Fibroblast of lung (primary cell): ENCODE results near the gene WNT3. TPM values are rescaled to one million over a fixed set of nuclear protein-coding genes. Genes with fewer than 3 reads are reported as not detected.

Experiments used
- DNase-seq, 2 donors: peaks; one replicate each; pipeline versions ENCODE4 v3.0.0 to v3.0.0-alpha.2; 2010; ENCODE audit warnings: low read depth in 2 of 2
- H2AFZ ChIP-seq: 2 replicates; pipeline ENCODE4 v1.5.1; 2012; ENCODE audit warnings: low read length, control low read depth, inconsistent platforms
- H3K27ac ChIP-seq: 2 replicates; pipeline ENCODE4 v1.5.1; 2011; ENCODE audit warnings: low read length, control low read depth; ENCODE audit not compliant: insufficient read depth
- H3K27me3 ChIP-seq: 2 replicates; pipeline ENCODE4 v1.5.1; 2011; ENCODE audit warnings: mild to moderate bottlenecking, low read length; ENCODE audit not compliant: control insufficient read depth, insufficient read depth
- H3K36me3 ChIP-seq: 2 replicates; pipeline ENCODE4 v1.5.1; 2011; ENCODE audit warnings: low read length; ENCODE audit not compliant: control insufficient read depth, insufficient read depth
- H3K4me1 ChIP-seq: 2 replicates; pipeline ENCODE4 v1.5.1; 2011; ENCODE audit warnings: low read length; ENCODE audit not compliant: control insufficient read depth, insufficient read depth; ENCODE audit errors: extremely low read depth
- H3K4me2 ChIP-seq: 2 replicates; pipeline ENCODE4 v1.5.1; 2011; ENCODE audit warnings: low read length, control low read depth; ENCODE audit not compliant: insufficient read depth; ENCODE audit errors: extremely low read depth
- H3K4me3 ChIP-seq, 4 experiments: fragments of 200-600 bp in 1 of 4; sonication (generic) in 1 of 4; replicated peaks in 1 of 4; 2 replicates each; pipeline ENCODE4 v1.5.1; 2011 to 2016; ENCODE audit warnings: low read length in 4 of 4, low read depth in 3 of 4, mild to moderate bottlenecking in 3 of 4, control low read depth in 2 of 4, inconsistent platforms in 1 of 4, mixed read lengths in 1 of 4; ENCODE audit not compliant: insufficient read depth in 1 of 4; ENCODE audit errors: control extremely low read depth in 1 of 4
- H3K79me2 ChIP-seq: 2 replicates; pipeline ENCODE4 v1.5.1; 2012; ENCODE audit warnings: mild to moderate bottlenecking, low read length, inconsistent platforms; ENCODE audit not compliant: control insufficient read depth, insufficient read depth
- H3K9ac ChIP-seq: 2 replicates; pipeline ENCODE4 v1.5.1; 2011; ENCODE audit warnings: mild to moderate bottlenecking, low read length, control low read depth; ENCODE audit not compliant: insufficient read depth
- H3K9me3 ChIP-seq: 2 replicates; pipeline ENCODE4 v1.5.1; 2012; ENCODE audit warnings: low read depth, low read length; ENCODE audit not compliant: control insufficient read depth, insufficient read depth
- H4K20me1 ChIP-seq: 2 replicates; pipeline ENCODE4 v1.5.1; 2011; ENCODE audit warnings: low read length; ENCODE audit not compliant: control insufficient read depth, insufficient read depth; ENCODE audit errors: extremely low read depth
- EZH2 ChIP-seq: IDR thresholded peaks from 2 replicates; pipeline ENCODE4 v1.5.1; 2012; ENCODE audit warnings: low read length, control low read depth, mild to moderate bottlenecking; ENCODE audit errors: missing control alignments
- polyA minus RNA-seq: library from RNA; depleted of rRNA, polyadenylated mRNA; stranded (reverse); fragments of >200 nt; gene quantifications from 2 replicates; pipeline ENCODE4 v1.2.3, GENCODE V29; 2011; ENCODE audit warnings: low replicate concordance
- polyA plus RNA-seq, 2 donors: library from polyadenylated mRNA; depleted of rRNA in 1 of 2; stranded (reverse) in 1 of 2; unstranded in 1 of 2; fragments of >200 nt; gene quantifications; 2 replicates each; pipeline ENCODE4 v1.2.1, GENCODE V29; 2011 to 2012; ENCODE audit warnings: missing spikeins in 1 of 2
- total RNA-seq: library from RNA; depleted of rRNA; stranded (reverse); fragments of >200 nt; gene quantifications from 2 replicates; pipeline ENCODE4 v1.2.1, GENCODE V29; 2014
- TF ChIP-seq, protein P1 (sequence below), 2 donors: IDR thresholded peaks in 1 of 2; conservative IDR thresholded peaks in 1 of 2; 1 replicate in 1 of 2; 2 replicates in 1 of 2; pipeline ENCODE4 v1.5.1; 2011 to 2012; ENCODE audit warnings: low read length in 2 of 2, control low read depth in 1 of 2, inconsistent platforms in 1 of 2, low read depth in 1 of 2, mild to moderate bottlenecking in 1 of 2

Gene WNT3, protein sequence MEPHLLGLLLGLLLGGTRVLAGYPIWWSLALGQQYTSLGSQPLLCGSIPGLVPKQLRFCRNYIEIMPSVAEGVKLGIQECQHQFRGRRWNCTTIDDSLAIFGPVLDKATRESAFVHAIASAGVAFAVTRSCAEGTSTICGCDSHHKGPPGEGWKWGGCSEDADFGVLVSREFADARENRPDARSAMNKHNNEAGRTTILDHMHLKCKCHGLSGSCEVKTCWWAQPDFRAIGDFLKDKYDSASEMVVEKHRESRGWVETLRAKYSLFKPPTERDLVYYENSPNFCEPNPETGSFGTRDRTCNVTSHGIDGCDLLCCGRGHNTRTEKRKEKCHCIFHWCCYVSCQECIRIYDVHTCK
- 0.77 and 1.3 TPM in 2 replicates for total RNA-seq
- polyA plus RNA-seq = 0.94 and 1.5 TPM in 2 replicates
- 0.51 and 0.83 TPM in 2 replicates for polyA plus RNA-seq (2012)
- 0.59 TPM in 1 of 2 replicates, not detected in the other for polyA minus RNA-seq

DNA sequence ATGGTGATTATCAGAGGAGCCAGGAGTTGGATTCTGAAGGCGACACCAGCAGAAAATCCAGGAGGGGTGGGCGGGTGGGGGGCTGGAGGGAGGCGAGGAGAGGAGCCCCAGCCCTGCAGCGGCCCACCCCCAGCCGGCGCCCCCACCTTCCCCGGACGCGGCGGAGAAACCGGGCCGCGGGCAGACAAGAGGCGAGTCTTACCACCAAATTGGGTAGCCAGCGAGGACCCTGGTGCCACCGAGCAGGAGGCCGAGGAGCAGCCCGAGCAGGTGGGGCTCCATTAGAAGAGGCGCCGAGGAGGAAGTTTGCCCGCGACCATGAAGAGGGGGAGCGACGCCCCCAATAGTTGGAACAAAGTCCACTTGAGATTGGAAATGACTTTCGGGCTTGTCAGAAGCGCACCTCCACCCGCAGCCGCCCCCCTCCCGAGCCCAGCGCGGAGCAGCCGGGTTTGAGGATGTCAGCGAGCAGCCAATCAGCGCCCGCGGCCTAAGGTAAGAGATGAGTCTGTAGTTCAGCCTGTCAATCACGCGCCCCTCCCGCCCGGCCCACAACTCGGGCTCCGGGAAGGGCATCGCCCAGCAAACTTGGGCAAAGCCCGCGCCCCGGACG, at the start of gene WNT3:
WNT3 (minus strand) TSS at position 377 of the 613 bp plus-strand sequence; CDS start at position 282, 95 bp downstream.
- Histone ChIP-seq H3K79me2 (no peaks in the 10 kb centered on the region), H3K27ac (no peak within 1 kb of the TSS), H3K9ac (no peak within 1 kb of the TSS), H4K20me1 (no peaks in the 10 kb centered on the region), H3K36me3 (no peaks in the 10 kb centered on the region), H2AFZ (no peak within 1 kb of the TSS), H3K4me1 (no peaks in the 10 kb centered on the region), H3K9me3 (no peaks in the 10 kb centered on the region), H3K27me3 (peaks cover 75% of the 10 kb centered on the region), H3K4me2 (peak within 1 kb of the TSS; percentile 35), H3K4me3 (peak within 1 kb of the TSS in 2 of 4 experiments; percentile 7 to 8)
- TF ChIP-seq EZH2 = peak; percentile 84
- TF ChIP-seq, protein P1, sequence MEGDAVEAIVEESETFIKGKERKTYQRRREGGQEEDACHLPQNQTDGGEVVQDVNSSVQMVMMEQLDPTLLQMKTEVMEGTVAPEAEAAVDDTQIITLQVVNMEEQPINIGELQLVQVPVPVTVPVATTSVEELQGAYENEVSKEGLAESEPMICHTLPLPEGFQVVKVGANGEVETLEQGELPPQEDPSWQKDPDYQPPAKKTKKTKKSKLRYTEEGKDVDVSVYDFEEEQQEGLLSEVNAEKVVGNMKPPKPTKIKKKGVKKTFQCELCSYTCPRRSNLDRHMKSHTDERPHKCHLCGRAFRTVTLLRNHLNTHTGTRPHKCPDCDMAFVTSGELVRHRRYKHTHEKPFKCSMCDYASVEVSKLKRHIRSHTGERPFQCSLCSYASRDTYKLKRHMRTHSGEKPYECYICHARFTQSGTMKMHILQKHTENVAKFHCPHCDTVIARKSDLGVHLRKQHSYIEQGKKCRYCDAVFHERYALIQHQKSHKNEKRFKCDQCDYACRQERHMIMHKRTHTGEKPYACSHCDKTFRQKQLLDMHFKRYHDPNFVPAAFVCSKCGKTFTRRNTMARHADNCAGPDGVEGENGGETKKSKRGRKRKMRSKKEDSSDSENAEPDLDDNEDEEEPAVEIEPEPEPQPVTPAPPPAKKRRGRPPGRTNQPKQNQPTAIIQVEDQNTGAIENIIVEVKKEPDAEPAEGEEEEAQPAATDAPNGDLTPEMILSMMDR (conservative IDR thresholded peaks at IDR 0.05 in 1 of 2, IDR thresholded peaks at IDR 0.05 in 1 of 2; ENCODE audit: low read depth in 1 of 2, low read length in 2 of 2) = no peak
- DNase-seq = no peak

DNA sequence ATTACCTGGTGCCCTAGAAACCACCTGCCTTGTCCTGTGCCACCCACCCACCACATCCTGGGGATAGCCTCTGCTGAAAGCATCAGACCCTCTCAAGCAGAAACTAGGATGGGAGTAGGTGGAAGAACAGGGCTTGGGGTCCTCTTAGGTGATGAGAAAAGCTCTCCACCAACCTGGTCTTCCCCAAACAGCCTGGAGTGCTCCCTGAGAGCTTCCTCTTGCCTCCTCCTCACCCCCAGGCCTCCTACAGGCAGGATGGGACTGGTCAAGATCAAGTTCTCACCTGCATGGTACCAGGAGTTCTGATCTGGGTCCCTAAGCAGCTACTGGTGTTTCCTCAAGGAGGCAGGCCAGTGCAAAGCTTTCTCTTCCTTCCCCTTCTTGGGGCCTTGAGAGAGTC, 48.3 kb upstream of the WNT3 start:
- no peak for DNase-seq
- no peak overlapping the region for H3K27ac ChIP-seq
- no peak overlapping the region for H3K9ac ChIP-seq
- H2AFZ ChIP-seq = no peak overlapping the region
- H3K79me2 ChIP-seq = no peaks in the 10 kb centered on the region
- no peaks in the 10 kb centered on the region for H4K20me1 ChIP-seq
- no peak overlapping the region for H3K4me3 ChIP-seq
- no peaks in the 10 kb centered on the region for H3K36me3 ChIP-seq
- H3K4me2 ChIP-seq = no peak overlapping the region
- H3K9me3 ChIP-seq = no peaks in the 10 kb centered on the region
- H3K27me3 ChIP-seq = peaks cover 6% of the 10 kb centered on the region
- TF ChIP-seq EZH2 = no peak
- H3K4me1 ChIP-seq = no peaks in the 10 kb centered on the region

DNA sequence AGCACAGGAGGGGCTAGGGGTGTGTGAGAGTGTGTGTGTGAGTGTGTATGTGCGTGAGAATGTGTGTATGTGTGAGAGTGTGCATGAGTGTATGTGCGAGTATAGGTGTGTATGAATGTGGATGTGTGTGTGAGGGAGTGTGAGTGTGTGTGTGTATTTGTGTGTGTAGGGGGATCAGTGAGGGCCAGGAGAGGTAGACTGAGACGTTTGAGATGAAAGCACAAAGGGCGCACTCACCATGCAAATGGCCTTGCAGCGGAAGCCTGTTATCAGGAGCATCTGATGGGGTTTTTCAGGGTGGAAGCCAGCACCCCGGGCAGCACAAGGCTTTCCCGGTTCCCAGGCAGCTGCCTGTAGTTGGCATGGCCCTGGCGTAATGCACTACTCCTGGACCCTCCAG, 47.8 kb upstream of the WNT3 start:
- Histone ChIP-seq H3K4me2 (no peak overlapping the region), H3K4me1 (no peaks in the 10 kb centered on the region), H4K20me1 (no peaks in the 10 kb centered on the region), H3K79me2 (no peaks in the 10 kb centered on the region), H3K36me3 (no peaks in the 10 kb centered on the region), H3K9ac (no peak overlapping the region), H3K27ac (no peak overlapping the region), H2AFZ (no peak overlapping the region), H3K27me3 (peaks cover 6% of the 10 kb centered on the region), H3K4me3 (no peak overlapping the region), H3K9me3 (no peaks in the 10 kb centered on the region)
- TF ChIP-seq, protein P1 (conservative IDR thresholded peaks at IDR 0.05 in 1 of 2, IDR thresholded peaks at IDR 0.05 in 1 of 2; ENCODE audit: low read depth in 1 of 2, low read length in 2 of 2) = no peak
- no peak for TF ChIP-seq EZH2
- DNase-seq = no peak
